NB4 (cell line): Measurements from ENCODE around the gene MAPRE3.
A peak's percentile ranks its signal among the peaks of the same experiment; 100 is the strongest.

ENCODE experiments used
- DNase-seq: peaks from one replicate; pipeline ENCODE4 v3.0.0; 2010; ENCODE audit warnings: low read depth
- H3K4me3 ChIP-seq: one replicate; pipeline ENCODE4 v1.5.1; 2011; ENCODE audit warnings: mild to moderate bottlenecking, low read depth, low read length, moderate library complexity
- MYC ChIP-seq: IDR thresholded peaks from 2 replicates; pipeline ENCODE4 v1.6.1; 2011; ENCODE audit warnings: low read depth, low read length
- POLR2A ChIP-seq: IDR thresholded peaks from 2 replicates; pipeline ENCODE4 v1.6.1; 2011; ENCODE audit warnings: mild to moderate bottlenecking; ENCODE audit not compliant: insufficient read length; ENCODE audit errors: extremely low read depth
- TF ChIP-seq, protein P1 (sequence below): IDR thresholded peaks from 2 replicates; pipeline ENCODE4 v1.6.1; 2011; ENCODE audit warnings: low read depth, low read length
- TF ChIP-seq, protein P2 (sequence below): IDR thresholded peaks from one replicate; pipeline ENCODE4 v1.5.1; 2012; ENCODE audit warnings: low read depth, low read length

MAPRE3 gene

DNA sequence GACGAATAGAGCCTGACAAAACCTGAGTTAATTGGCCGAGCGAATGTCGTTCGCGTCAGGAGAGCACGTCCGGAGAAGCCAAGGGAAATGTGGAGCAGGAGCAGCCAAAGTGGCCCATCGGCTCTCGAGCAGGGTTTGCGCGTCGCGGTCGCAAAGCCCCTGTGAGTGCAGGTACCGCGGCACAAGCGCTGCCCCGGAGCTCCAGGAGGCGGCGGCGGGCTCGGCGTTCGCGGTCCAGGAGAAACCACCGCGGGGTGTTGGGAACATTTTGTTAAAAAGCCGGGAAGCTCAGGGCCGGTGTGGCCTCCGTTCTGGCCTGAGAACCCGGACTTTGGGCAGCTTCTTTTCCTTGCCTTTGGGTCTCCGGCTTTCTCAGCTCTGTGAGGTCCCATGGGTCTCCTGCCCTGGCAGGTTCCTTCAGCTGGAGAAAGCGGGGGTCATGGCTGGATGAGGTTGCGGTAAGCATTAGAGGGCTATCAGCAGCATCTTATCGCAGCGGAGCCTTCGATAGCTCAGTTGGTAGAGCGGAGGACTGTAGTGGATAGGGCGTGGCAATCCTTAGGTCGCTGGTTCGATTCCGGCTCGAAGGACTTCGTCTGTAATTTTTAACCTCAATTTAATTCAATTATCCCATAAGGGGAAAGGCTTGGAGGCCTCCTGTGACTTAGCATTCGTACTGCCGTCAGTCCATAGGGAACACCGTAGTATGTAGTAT, 80.0 kb downstream of the MAPRE3 start:
- TF ChIP-seq POLR2A (peak; percentile 21), MYC (peak; percentile 78)
- TF ChIP-seq, protein P1, sequence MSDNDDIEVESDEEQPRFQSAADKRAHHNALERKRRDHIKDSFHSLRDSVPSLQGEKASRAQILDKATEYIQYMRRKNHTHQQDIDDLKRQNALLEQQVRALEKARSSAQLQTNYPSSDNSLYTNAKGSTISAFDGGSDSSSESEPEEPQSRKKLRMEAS, result peak; percentile 50
- TF ChIP-seq, protein P2, sequence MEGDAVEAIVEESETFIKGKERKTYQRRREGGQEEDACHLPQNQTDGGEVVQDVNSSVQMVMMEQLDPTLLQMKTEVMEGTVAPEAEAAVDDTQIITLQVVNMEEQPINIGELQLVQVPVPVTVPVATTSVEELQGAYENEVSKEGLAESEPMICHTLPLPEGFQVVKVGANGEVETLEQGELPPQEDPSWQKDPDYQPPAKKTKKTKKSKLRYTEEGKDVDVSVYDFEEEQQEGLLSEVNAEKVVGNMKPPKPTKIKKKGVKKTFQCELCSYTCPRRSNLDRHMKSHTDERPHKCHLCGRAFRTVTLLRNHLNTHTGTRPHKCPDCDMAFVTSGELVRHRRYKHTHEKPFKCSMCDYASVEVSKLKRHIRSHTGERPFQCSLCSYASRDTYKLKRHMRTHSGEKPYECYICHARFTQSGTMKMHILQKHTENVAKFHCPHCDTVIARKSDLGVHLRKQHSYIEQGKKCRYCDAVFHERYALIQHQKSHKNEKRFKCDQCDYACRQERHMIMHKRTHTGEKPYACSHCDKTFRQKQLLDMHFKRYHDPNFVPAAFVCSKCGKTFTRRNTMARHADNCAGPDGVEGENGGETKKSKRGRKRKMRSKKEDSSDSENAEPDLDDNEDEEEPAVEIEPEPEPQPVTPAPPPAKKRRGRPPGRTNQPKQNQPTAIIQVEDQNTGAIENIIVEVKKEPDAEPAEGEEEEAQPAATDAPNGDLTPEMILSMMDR, result no peak
- DNase-seq, result peak; percentile 96
- peak overlapping the region; percentile 81 for H3K4me3 ChIP-seq

DNA sequence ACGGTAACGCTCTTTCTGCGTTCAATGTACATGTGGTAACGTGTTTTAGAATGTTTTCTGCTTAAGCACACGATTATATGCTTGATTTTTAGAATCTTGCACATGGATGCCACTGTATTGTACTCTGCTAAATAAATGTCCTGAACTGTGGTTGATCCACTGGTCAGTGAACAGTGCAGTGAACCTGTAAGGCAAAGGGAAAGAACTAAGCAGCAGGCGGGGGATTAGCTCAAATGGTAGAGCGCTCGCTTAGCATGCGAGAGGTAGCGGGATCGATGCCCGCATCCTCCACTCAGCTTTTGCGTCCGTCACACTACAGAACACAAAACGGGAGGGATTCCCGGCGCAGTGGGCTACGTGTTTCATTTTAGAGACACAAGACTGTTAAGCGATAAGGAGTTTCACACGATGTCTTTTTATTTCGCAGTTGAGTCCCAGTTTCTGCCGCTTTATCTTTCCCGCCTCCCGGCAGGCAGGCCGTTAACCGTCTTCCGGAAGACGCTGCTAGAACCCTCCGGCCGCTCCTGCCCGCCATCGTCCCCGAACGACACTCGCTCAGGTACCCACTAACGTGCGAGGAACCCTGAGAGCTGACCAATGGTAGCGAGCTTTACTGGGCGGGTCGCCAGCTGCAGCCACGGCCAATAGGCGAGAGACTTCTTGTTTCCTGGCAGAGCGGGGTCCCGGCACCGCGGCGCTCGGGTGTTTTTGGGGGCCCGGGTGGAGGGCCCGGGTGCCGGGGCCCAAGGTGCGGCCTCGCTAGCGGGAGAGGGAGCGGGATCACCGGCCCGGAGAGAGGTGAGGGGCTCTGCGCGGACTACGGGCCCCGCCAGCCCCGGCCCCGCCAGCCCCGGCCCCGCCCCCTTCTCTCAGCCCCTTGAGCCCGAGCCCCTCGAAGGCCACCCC, 80.8 kb downstream of the MAPRE3 start, which contains the start of gene AGBL5:
Gene AGBL5, plus strand, starts transcription at position 673 of the 906 bp plus-strand sequence. CDS start 1,291 bp downstream, outside the sequence.
- TF ChIP-seq, protein P2, result no peak
- TF ChIP-seq MYC, result peak; percentile 50; the same call in 1 of the 2 replicates
- TF ChIP-seq POLR2A, result peak; percentile 48
- TF ChIP-seq, protein P1, result peak; percentile 73

DNA sequence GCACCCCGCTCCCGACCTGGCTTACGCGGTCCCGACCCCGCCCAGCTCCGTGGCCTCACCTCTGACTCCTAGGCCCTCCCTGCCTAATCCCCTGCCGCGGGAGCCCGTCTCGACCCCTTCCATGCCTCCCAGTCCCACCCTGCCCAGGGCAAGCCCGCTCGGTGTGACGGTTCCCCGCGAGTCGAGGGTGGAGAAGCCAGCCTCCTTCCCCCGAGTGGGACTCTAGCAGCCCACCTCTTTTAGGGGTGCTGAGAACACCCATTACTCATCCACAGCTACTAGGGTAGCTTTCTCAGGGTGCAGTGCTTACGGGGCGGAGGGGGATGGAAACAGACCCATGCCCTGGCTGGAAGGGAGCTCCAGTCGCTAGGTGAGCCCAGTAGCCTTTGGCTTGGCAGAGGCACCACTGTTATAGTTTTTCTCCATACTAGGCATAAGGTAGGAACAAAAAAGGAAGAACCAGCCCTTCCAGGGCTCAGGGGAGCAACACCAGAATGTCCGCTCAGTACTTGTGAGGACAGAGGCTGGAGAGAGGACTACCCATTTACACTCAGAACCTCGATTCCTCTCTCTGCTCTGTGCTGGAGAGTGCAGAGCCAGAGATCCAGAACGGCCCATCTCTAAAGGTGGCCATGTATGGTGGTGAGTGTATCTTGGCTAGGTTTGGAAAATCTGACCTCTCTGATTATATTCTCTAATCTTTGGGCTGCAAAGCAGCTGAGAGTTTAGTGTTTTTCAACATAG, 81.6 kb downstream of the MAPRE3 start:
- peak; percentile 54 for DNase-seq
- H3K4me3 ChIP-seq, result peak overlapping the region; percentile 81
- TF ChIP-seq POLR2A (no peak), MYC (no peak)
- TF ChIP-seq, protein P2, result no peak
- TF ChIP-seq, protein P1, result no peak

More for the DNA sequence above, 80.8 kb downstream of the MAPRE3 start, which contains the start of gene AGBL5:
- peak; percentile 96 for DNase-seq
- H3K4me3 ChIP-seq, result peak within 1 kb of the TSS; percentile 81

DNA sequence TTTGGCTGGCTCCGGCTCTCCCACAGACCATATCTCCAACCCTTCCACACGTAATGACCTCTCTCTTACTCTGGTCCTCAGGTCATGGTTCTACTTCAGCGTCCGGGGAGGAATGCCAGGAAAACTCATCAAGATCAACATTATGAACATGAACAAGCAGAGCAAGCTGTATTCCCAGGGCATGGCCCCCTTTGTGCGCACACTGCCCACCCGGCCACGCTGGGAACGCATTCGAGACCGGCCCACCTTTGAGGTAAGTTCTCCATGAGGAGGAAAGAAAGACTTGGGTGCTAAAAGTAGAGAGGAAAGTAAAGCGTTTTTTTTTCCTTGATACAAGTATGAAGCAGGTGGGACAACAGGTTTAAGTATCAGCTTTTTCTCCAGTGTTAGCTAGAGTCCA, 82.9 kb downstream of the MAPRE3 start:
- DNase-seq, result no peak
- H3K4me3 ChIP-seq, result no peak overlapping the region
- TF ChIP-seq, protein P2, result no peak
- no peak for TF ChIP-seq POLR2A
- TF ChIP-seq MYC, result no peak
- TF ChIP-seq, protein P1, result no peak

DNA sequence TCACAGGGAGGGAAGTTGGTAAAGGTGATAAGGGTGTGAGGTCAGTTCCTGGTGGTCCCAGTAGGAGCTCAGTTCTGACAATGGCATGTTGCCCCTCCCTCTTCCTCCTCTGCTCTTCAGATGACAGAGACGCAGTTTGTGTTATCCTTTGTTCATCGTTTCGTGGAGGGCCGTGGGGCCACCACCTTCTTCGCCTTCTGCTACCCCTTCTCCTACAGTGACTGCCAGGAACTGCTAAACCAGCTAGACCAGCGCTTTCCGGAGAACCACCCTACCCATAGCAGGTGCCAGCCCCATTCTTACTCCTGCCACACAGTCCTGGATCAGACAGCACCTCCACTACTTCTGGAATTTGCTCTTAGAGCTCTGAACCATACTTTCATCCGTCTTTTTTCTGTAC, 83.3 kb downstream of the MAPRE3 start:
- no peak overlapping the region for H3K4me3 ChIP-seq
- TF ChIP-seq, protein P2, result no peak
- TF ChIP-seq MYC (no peak), POLR2A (no peak)
- TF ChIP-seq, protein P1, result no peak
- no peak for DNase-seq
